Heart left ventricle (tissue), 16 donors: ENCODE results near the gene SND1. TPM values are rescaled to one million over a fixed set of nuclear protein-coding genes. Genes with fewer than 3 reads are reported as not detected.
A peak's percentile ranks its signal among the peaks of the same experiment; 100 is the strongest.

Experiments used
- ATAC-seq, 4 donors: fragments of 200-7000 bp; cut with Tn5 transposase; one replicate each; pipeline ENCODE4 v1.9.1; 2020 to 2022; ENCODE audit warnings: moderate library complexity in 4 of 4, mild to moderate bottlenecking in 3 of 4, moderate number of reproducible peaks in 1 of 4
- DNase-seq, 5 donors: peaks; one replicate each; pipeline ENCODE4 v3.0.0-alpha.2; 2020
- H3K27ac ChIP-seq, 12 donors: fragments of 200-600 bp; sonication (generic) in 4 of 12; one replicate each; pipeline versions ENCODE4 v1.5.0 to v1.8.0; 2016 to 2022; ENCODE audit warnings: mild to moderate bottlenecking in 2 of 12
- H3K27me3 ChIP-seq, 9 donors: fragments of 200-600 bp; sonication (generic) in 2 of 9; one replicate each; pipeline versions ENCODE4 v1.5.1 to v1.8.0; 2016 to 2022; ENCODE audit warnings: mild to moderate bottlenecking in 3 of 9
- H3K36me3 ChIP-seq, 9 donors: fragments of 200-600 bp; sonication (generic) in 2 of 9; one replicate each; pipeline versions ENCODE4 v1.5.0 to v1.8.0; 2018 to 2022; ENCODE audit warnings: mild to moderate bottlenecking in 2 of 9
- H3K4me1 ChIP-seq, 12 donors: fragments of 200-600 bp; sonication (generic) in 4 of 12; one replicate each; pipeline versions ENCODE4 v1.5.0 to v1.8.0; 2016 to 2022; ENCODE audit warnings: mild to moderate bottlenecking in 3 of 12
- H3K4me3 ChIP-seq, 12 donors: fragments of 200-600 bp; sonication (generic) in 4 of 12; one replicate each; pipeline versions ENCODE4 v1.5.0 to v1.8.0; 2017 to 2022; ENCODE audit warnings: mild to moderate bottlenecking in 9 of 12, moderate library complexity in 4 of 12
- H3K9me3 ChIP-seq, 12 donors: fragments of 200-600 bp; sonication (generic) in 4 of 12; one replicate each; pipeline versions ENCODE4 v1.5.0 to v1.8.0; 2016 to 2022; ENCODE audit warnings: mild to moderate bottlenecking in 1 of 12
- CTCF ChIP-seq, 12 donors: fragments of 200-600 bp; sonication (generic) in 4 of 12; IDR thresholded peaks; one replicate each; pipeline versions ENCODE4 v1.5.0 to v1.8.0; 2018 to 2022; ENCODE audit warnings: antibody characterized with exemption in 12 of 12, mild to moderate bottlenecking in 5 of 12
- POLR2A ChIP-seq, 2 donors: fragments of 450-650 bp; IDR thresholded peaks; one replicate each; pipeline ENCODE4 v1.6.1; 2017; ENCODE audit warnings: antibody characterized with exemption in 2 of 2, mild to moderate bottlenecking in 2 of 2, moderate library complexity in 2 of 2
- WGBS, 4 donors: extraction: QIAGEN DNeasy Blood & Tissue Kit in 2 of 4; methylation state at CpG; one replicate each; pipeline versions ENCODE4 v1.1.5 to v1.1.7; 2013 to 2018; 5-methylcytosine and 5-hydroxymethylcytosine counted together
- intact Hi-C, 10 donors: fragments of 100-400 bp; cut with DNase I; formaldehyde crosslinking; loops; one replicate each; pipeline versions ENCODE4 v1.11.1 to v1.14.2; 2022
- polyA plus RNA-seq, 2 donors: library from polyadenylated mRNA; stranded (reverse); fragments of 200-250 nt; gene quantifications; one replicate each; pipeline ENCODE4 v1.2.3, GENCODE V29; 2013
- total RNA-seq, 9 donors: library from RNA; depleted of rRNA in 2 of 9; stranded (reverse); fragments of >200 nt in 2 of 9; fragmentation: NEBNext Ultra II Directional in 3 of 9; extraction: Animal tissue kit (Norgen Biotek cat#: 25700) in 3 of 9; gene quantifications; one replicate each; pipeline versions ENCODE4 v1.1.0 to v1.2.4, GENCODE V29; 2016 to 2023
- donor health status: ischemic (EF 13 %, LVEDD 7.1; RV severe dilation, severe dysfunction).
- donor health status: healthy with polysubstance abuse.
- donor health status: DM: no; HTN: yes; CAD: no.
- donor health status: DM: no; HTN: no; CAD: no.
- donor health status: ischemic (EF 25% LVEDD 6.9; RV normal size, moderate dysfunction).
- donor health status: ischemic (EF 25% LVEDD 5.7; RV mildly dilated, moderate dysfunction).
- donor health status: healthy.
- donor health status: DM: yes; HTN: yes; CAD: no.
- donor health status: ischemic (EF 35%, LVEDD 5.7; RV mildly dilated, moderate dysfunction).
- donor health status: nonischemic (EF 11% LVEDD 7.7; RV severe dilation, severe dysfunction).
- donor health status: DM: yes; HTN: yes; CAD: no.
- donor health status: PGD.
- donor health status: ischemic (EF 29% LVEDD 5.4; RV normal size, mild dysfunction).
- donor health status: nonischemic (EF 23%, LVEDD 6.1; RV moderate dilation, normal function).

Gene SND1
- total and polyA plus RNA-seq, 11 donors, result 45.6 to 115 (median 76.3) TPM

- 82 to 93% (median 88%) methylated on average over 1 of the region's 1 CpG for WGBS, 4 donors
- Histone ChIP-seq H3K4me3 (no peak overlapping the region), H3K27me3 (no peaks in the 10 kb centered on the region), H3K27ac (no peak overlapping the region), H3K36me3 (no peaks in the 10 kb centered on the region), H3K4me1 (peaks cover 0 to 12% (median 4%) of the 10 kb centered on the region in 12 donors), H3K9me3 (peaks cover 0 to 14% (median 0%) of the 10 kb centered on the region in 12 donors)
- TF ChIP-seq CTCF (IDR thresholded peaks at IDR 0.05), result no peak
- TF ChIP-seq POLR2A (IDR thresholded peaks at IDR 0.05), result no peak
- ATAC-seq, result no peak
- DNase-seq, result no peak
- intact Hi-C loops, result no loop called here
Observed at GRCh38 chr7:127980901-127981300, 328.9 kb downstream of the SND1 start.

GRCh38 chr7:127981965-127982364 lies 330.0 kb downstream of the SND1 start:
- ATAC-seq (no peak), DNase-seq (no peak)
- peaks cover 0 to 14% (median 0%) of the 10 kb centered on the region in 12 donors for H3K9me3 ChIP-seq
- H3K27me3 ChIP-seq, result no peaks in the 10 kb centered on the region
- H3K27ac ChIP-seq, result no peak overlapping the region
- intact Hi-C loops, result no loop called here
- H3K4me3 ChIP-seq, result no peak overlapping the region
- H3K4me1 ChIP-seq, result peaks cover 0 to 22% (median 9%) of the 10 kb centered on the region in 12 donors
- no peak for TF ChIP-seq POLR2A (IDR thresholded peaks at IDR 0.05)
- TF ChIP-seq CTCF (IDR thresholded peaks at IDR 0.05), result no peak
- H3K36me3 ChIP-seq, result no peaks in the 10 kb centered on the region
- WGBS, 4 donors, result 96 to 98% (median 96%) methylated on average over 4 of the region's 4 CpGs

- H3K4me1 ChIP-seq, result peaks cover 0 to 35% (median 18%) of the 10 kb centered on the region in 12 donors
- H3K36me3 ChIP-seq, result no peaks in the 10 kb centered on the region
- intact Hi-C loops, result no loop called here
- DNase-seq (no peak), ATAC-seq (peak in 3 of 4 donors; percentile 19 to 59 (median 23))
- peaks cover 0 to 7% (median 0%) of the 10 kb centered on the region in 12 donors for H3K9me3 ChIP-seq
- no peaks in the 10 kb centered on the region for H3K27me3 ChIP-seq
- no peak overlapping the region for H3K4me3 ChIP-seq
- TF ChIP-seq CTCF (IDR thresholded peaks at IDR 0.05) (no peak), POLR2A (IDR thresholded peaks at IDR 0.05) (no peak)
- 56 to 67% (median 61%) methylated on average over 5 of the region's 5 CpGs for WGBS, 4 donors
- H3K27ac ChIP-seq, result peak overlapping the region in 2 of 12 donors; percentile 1 to 55
Observed at GRCh38 chr7:127983804-127984332, 331.9 kb downstream of the SND1 start.

- H3K4me1 ChIP-seq, result peaks cover 0 to 40% (median 20%) of the 10 kb centered on the region in 12 donors
- no peak overlapping the region for H3K4me3 ChIP-seq
- peak overlapping the region in 6 of 12 donors; percentile 19 to 45 (median 28) for H3K27ac ChIP-seq
- DNase-seq (peak in 2 of 5 donors; percentile 25 to 49), ATAC-seq (peak; percentile 56 to 73 (median 68))
- no peaks in the 10 kb centered on the region for H3K27me3 ChIP-seq
- H3K36me3 ChIP-seq, result peaks cover 0 to 11% (median 0%) of the 10 kb centered on the region in 9 donors
- 33 to 48% (median 38%) methylated on average over 4 of the region's 4 CpGs for WGBS, 4 donors
- no peak for TF ChIP-seq POLR2A (IDR thresholded peaks at IDR 0.05)
- TF ChIP-seq CTCF (IDR thresholded peaks at IDR 0.05), result no peak
- intact Hi-C loops, result no loop called here
- no peaks in the 10 kb centered on the region for H3K9me3 ChIP-seq
Observed at GRCh38 chr7:127986581-127987521, 334.9 kb downstream of the SND1 start.
